CD4-positive, alpha-beta T cell treated with Interleukin-17A for 1 hour (primary cell): Measurements from ENCODE around the gene ZFHX3.
A peak's percentile ranks its signal among the peaks of the same experiment; 100 is the strongest.
"Not testable (repeated sequence)": the region's sequence is repeated elsewhere in the genome, so short reads cannot be mapped to it uniquely, and the experiment has no call there.

Experiments used
- DNase-seq: peaks from one replicate; pipeline ENCODE4 v3.0.0-alpha.2; 2020

Gene ZFHX3

GRCh38 chr16:73047536-73048291 is at the start of gene ZFHX3:
ZFHX3 (minus strand) TSS chr16:73048128; CDS start chr16:72960145, 87,983 bp downstream.
- DNase-seq: peak; percentile 43

GRCh38 chr16:73096510-73096909 is 48.6 kb upstream of the ZFHX3 start:
- no peak for DNase-seq

GRCh38 chr16:73095885-73096421 is 48.0 kb upstream of the ZFHX3 start:
- no peak for DNase-seq

- DNase-seq: no peak
Measured at GRCh38 chr16:73095142-73095820, 47.4 kb upstream of the ZFHX3 start.

- DNase-seq: no peak
Measured at GRCh38 chr16:73094371-73094770, 46.4 kb upstream of the ZFHX3 start.

- DNase-seq: no peak
Measured at GRCh38 chr16:73093146-73094144, 45.5 kb upstream of the ZFHX3 start.

GRCh38 chr16:73092236-73092781 is 44.4 kb upstream of the ZFHX3 start:
- DNase-seq: no peak

GRCh38 chr16:73091174-73091573 is 43.2 kb upstream of the ZFHX3 start:
- DNase-seq: no peak

- no peak for DNase-seq
Measured at GRCh38 chr16:73089420-73089819, 41.5 kb upstream of the ZFHX3 start.

- DNase-seq: peak; percentile 4
Measured at GRCh38 chr16:73086108-73086507, 38.2 kb upstream of the ZFHX3 start.

GRCh38 chr16:73083271-73083670 is 35.3 kb upstream of the ZFHX3 start:
- DNase-seq: no peak

- DNase-seq: not testable (repeated sequence)
Measured at GRCh38 chr16:73082634-73083051, 34.7 kb upstream of the ZFHX3 start.

- no peak for DNase-seq
Measured at GRCh38 chr16:73080931-73081330, 33.0 kb upstream of the ZFHX3 start.

- no peak for DNase-seq
Measured at GRCh38 chr16:73076324-73076810, 28.4 kb upstream of the ZFHX3 start.

GRCh38 chr16:73074382-73074781 is 26.5 kb upstream of the ZFHX3 start:
- DNase-seq: no peak

- not testable (repeated sequence) for DNase-seq
Measured at GRCh38 chr16:73072051-73072450, 24.1 kb upstream of the ZFHX3 start.

- DNase-seq: no peak
Measured at GRCh38 chr16:73071131-73071940, 23.4 kb upstream of the ZFHX3 start.

- no peak for DNase-seq
Measured at GRCh38 chr16:73069581-73070262, 21.8 kb upstream of the ZFHX3 start.

- no peak for DNase-seq
Measured at GRCh38 chr16:73068541-73069401, 20.8 kb upstream of the ZFHX3 start.
